ENCODE measurements around the gene EEF1AKMT4. TPM values are rescaled to one million over a fixed set of nuclear protein-coding genes. Genes with fewer than 3 reads are reported as not detected.
"Not testable (repeated sequence)": the region's sequence is repeated elsewhere in the genome, so short reads cannot be mapped to it uniquely, and the experiment has no call there.

EEF1AKMT4 gene
- total and polyA plus RNA-seq, 10 of the 15 experiments (the other 5 are each of a cell fraction or from before 2014, with no cell fraction given) = 7.5 to 26.8 (median 18.3) TPM

- ChIA-PET RAD21 (ENCODE audit: unreplicated experiment) (no interaction called here), CTCF (interaction anchor here (0.6 to 1.1 kb wide), 3 partner anchors 9 to 113 kb away, joined by 3 to 5 read pairs (median 4); partner anchors contain the start of gene EEF1AKMT4), SMC1A (ENCODE audit: uncharacterized antibody, unreplicated experiment) (no interaction called here), POLR2A (no interaction called here)
- in situ Hi-C loops (cut with MboI) (no loop called here), intact Hi-C loops (cut with micrococcal nuclease; ENCODE audit: unreplicated experiment) (no loop called here)
- Histone ChIP-seq H2AFZ (ENCODE audit: control insufficient read depth, low read depth, low read length) (no peak overlapping the region), H3K36me3 (ENCODE audit: control insufficient read depth in 2 of 2, insufficient read depth in 2 of 2, low read length in 1 of 2) (no peaks in the 10 kb centered on the region), H3K79me2 (ENCODE audit: control insufficient read depth, insufficient read depth, low read length) (no peaks in the 10 kb centered on the region), H3K4me2 (ENCODE audit: control insufficient read depth, insufficient read depth) (peak overlapping the region; percentile 90; the same call in 1 of the 2 replicates), H3K27ac (ENCODE audit: control insufficient read depth, insufficient read depth) (no peak overlapping the region), H3K4me1 (ENCODE audit: control insufficient read depth, insufficient read depth, low read length) (0 out of 2 replicates have a peak, but pooled peaks cover 4% of the 10 kb centered on the region), H4K20me1 (ENCODE audit: control insufficient read depth, insufficient read depth) (no peaks in the 10 kb centered on the region), H3K9ac (ENCODE audit: control insufficient read depth, insufficient read depth, low read length) (no peak overlapping the region), H3K9me3 (replicated peaks; ENCODE audit: control insufficient read depth, insufficient read depth, low read length) (no peaks in the 10 kb centered on the region), H3K27me3 (replicated peaks in 1 of 2; ENCODE audit: control insufficient read depth in 2 of 2, insufficient read depth in 2 of 2, low read length in 1 of 2) (peaks cover 2 to 11% of the 10 kb centered on the region in 2 experiments), H3K4me3 (no peak overlapping the region)
- 28% methylated on average over 15 of the region's 15 CpGs for WGBS (ENCODE audit: insufficient coverage, insufficient replicate concordance, low lambda C conversion rate, missing lambda C conversion rate)
- ATAC-seq (no peak), FAIRE-seq (no peak), DNase-seq (ENCODE audit: low read depth, low spot score) (no peak)
- TF ChIP-seq HCFC1 (IDR thresholded peaks at IDR 0.05; ENCODE audit: low read length) (no peak), PRDM15 (CRISPR knock-in tag; IDR thresholded peaks at IDR 0.05) (no peak), SIX5 (IDR thresholded peaks at IDR 0.05; ENCODE audit: low read depth, low read length, severe bottlenecking) (no peak)
- BruUV-seq (replicated peaks) = no TSS peak
Observed at GRCh38 chr3:184262764-184263179, 13.3 kb downstream of the EEF1AKMT4 start.

- not testable (repeated sequence) for FAIRE-seq
- 92% methylated on average over 1 of the region's 1 CpG for WGBS (ENCODE audit: insufficient coverage, insufficient replicate concordance, low lambda C conversion rate, missing lambda C conversion rate)
Observed at GRCh38 chr3:184267249-184267648, 17.8 kb downstream of the EEF1AKMT4 start.

More at GRCh38 chr3:184267249-184267648, 17.8 kb downstream of the EEF1AKMT4 start:
- H2AFZ ChIP-seq (ENCODE audit: control insufficient read depth, low read depth, low read length); H4K20me1 ChIP-seq (ENCODE audit: control insufficient read depth, insufficient read depth); BruUV-seq (replicated peaks); H3K4me3 ChIP-seq; POLR2A ChIA-PET; H3K4me2 ChIP-seq (ENCODE audit: control insufficient read depth, insufficient read depth); H3K27ac ChIP-seq (ENCODE audit: control insufficient read depth, insufficient read depth); SMC1A ChIA-PET (ENCODE audit: uncharacterized antibody, unreplicated experiment); DNase-seq (ENCODE audit: low read depth, low spot score); in situ Hi-C loops (cut with MboI); RAD21 ChIA-PET (ENCODE audit: unreplicated experiment); H3K9me3 ChIP-seq (replicated peaks; ENCODE audit: control insufficient read depth, insufficient read depth, low read length); H3K27me3 ChIP-seq (replicated peaks in 1 of 2; ENCODE audit: control insufficient read depth in 2 of 2, insufficient read depth in 2 of 2, low read length in 1 of 2); H3K4me1 ChIP-seq (ENCODE audit: control insufficient read depth, insufficient read depth, low read length); H3K36me3 ChIP-seq (ENCODE audit: control insufficient read depth in 2 of 2, insufficient read depth in 2 of 2, low read length in 1 of 2); H3K79me2 ChIP-seq (ENCODE audit: control insufficient read depth, insufficient read depth, low read length); intact Hi-C loops (cut with micrococcal nuclease; ENCODE audit: unreplicated experiment); H3K9ac ChIP-seq (ENCODE audit: control insufficient read depth, insufficient read depth, low read length); ATAC-seq: not testable (repeated sequence)
- CTCF ChIA-PET = interaction anchor here (3.3 kb wide), 1 partner anchor 17 kb away, joined by 15 read pairs; the partner anchor contains the start of gene EEF1AKMT4
